ENCODE measurements around the gene SETMAR. TPM values are rescaled to one million over a fixed set of nuclear protein-coding genes. Genes with fewer than 3 reads are reported as not detected.

Gene SETMAR
- total and polyA plus RNA-seq, 2 of the 8 experiments (the other 6 are each of a cell fraction or from before 2014, with no cell fraction given), result 16.1 to 25.3 TPM

DNA sequence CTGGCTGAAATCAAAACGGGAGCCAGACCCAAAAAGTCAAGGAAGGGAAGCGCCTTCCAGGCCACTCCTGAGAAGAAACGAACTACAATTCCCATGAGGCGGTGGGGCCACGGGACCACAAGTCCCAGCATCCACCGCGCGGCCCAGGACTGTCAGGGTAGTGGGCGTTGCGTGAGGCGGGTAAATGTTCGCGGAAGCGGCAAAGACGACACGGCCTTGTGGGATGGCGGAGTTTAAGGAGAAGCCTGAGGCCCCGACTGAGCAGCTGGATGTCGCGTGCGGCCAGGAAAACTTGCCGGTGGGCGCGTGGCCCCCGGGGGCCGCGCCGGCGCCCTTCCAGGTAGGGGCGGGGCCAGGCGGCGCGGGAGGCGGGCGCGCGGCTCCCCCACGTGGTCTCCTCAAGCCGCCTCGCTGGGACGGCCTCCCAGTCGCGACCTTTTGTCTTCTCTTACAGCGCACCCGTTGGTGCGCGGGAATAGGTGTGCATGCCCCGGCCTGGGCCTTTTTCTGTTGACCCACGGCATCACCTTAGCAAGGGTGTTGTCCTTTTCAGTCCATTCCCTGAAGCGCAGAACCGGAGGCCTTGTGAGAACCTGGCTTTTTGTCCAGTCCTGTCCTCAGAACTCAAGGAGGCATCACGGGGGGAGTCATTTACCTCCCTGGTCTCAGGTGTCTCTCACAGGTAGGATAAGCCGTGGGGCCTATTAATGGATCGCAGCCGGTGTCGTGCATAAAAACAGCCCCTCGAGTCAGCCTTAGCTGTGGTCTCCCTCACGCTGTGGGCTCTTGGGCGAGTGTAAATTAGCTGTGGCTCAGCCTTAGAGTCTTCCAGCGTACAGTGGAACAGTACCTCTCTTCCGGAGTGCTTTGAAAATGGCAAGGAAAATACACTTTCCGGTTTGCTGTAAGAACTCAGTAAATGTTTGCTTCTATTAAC, at the start of gene SETMAR (continued):
- no peak for TF ChIP-seq CBX8 (IDR thresholded peaks at IDR 0.05; ENCODE audit: borderline replicate concordance, low read depth, low read length)
- TF ChIP-seq, protein P1, sequence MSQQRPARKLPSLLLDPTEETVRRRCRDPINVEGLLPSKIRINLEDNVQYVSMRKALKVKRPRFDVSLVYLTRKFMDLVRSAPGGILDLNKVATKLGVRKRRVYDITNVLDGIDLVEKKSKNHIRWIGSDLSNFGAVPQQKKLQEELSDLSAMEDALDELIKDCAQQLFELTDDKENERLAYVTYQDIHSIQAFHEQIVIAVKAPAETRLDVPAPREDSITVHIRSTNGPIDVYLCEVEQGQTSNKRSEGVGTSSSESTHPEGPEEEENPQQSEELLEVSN (IDR thresholded peaks at IDR 0.05), result peak; percentile 90
- TF ChIP-seq, protein P2, sequence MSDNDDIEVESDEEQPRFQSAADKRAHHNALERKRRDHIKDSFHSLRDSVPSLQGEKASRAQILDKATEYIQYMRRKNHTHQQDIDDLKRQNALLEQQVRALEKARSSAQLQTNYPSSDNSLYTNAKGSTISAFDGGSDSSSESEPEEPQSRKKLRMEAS (IDR thresholded peaks at IDR 0.05), result peak; percentile 88
- TF ChIP-seq BCL11A (IDR thresholded peaks at IDR 0.05; ENCODE audit: low read depth in 2 of 2, low read length in 2 of 2), result no peak
- TF ChIP-seq POLR2AphosphoS5 (IDR thresholded peaks at IDR 0.05; ENCODE audit: low read depth, low read length), result peak; percentile 87
- peak; percentile 88 to 94 for TF ChIP-seq POLR2A (IDR thresholded peaks at IDR 0.05; ENCODE audit: control extremely low read depth in 1 of 2, low read depth in 2 of 2, low read length in 2 of 2)
